SK-MEL-5 (cell line): Measurements from ENCODE around the gene RNASE12. TPM values are rescaled to one million over a fixed set of nuclear protein-coding genes. Genes with fewer than 3 reads are reported as not detected.

ENCODE experiments used
- DNase-seq: peaks from one replicate; pipeline ENCODE4 v3.0.0-alpha.2; 2016; ENCODE audit warnings: low read depth, low spot score
- in situ Hi-C: cut with HindIII; loops from 2 replicates; pipeline ENCODE4 v1.10.0; 2016; ENCODE audit warnings: low sequenced_read_pairs, high pct_unique_total_duplicates, low pct_unique_long_range_greater_than_20kb
- total RNA-seq: library from RNA; depleted of rRNA; stranded (reverse); fragments of >200 nt; shearing (Covaris generic); gene quantifications from 2 replicates; pipeline ENCODE4 v1.2.3, GENCODE V29; 2014; rRNA removed

Gene RNASE12
- total RNA-seq, 1 experiment from 2014 or later, result not detected

- peak; percentile 2 for DNase-seq
- in situ Hi-C loops, result no loop called here
Measured at GRCh38 chr14:20560961-20561360, 30.2 kb downstream of the RNASE12 start, which contains the start of gene RNASE9. Gene RNASE9 (minus strand): TSS chr14:20561047.

GRCh38 chr14:20559461-20559904 is 31.7 kb downstream of the RNASE12 start:
- in situ Hi-C loops, result no loop called here

GRCh38 chr14:20557212-20557542 is 34.0 kb downstream of the RNASE12 start:
- DNase-seq, result no peak
- in situ Hi-C loops, result no loop called here

More at GRCh38 chr14:20559461-20559904, 31.7 kb downstream of the RNASE12 start:
- DNase-seq, result no peak

- in situ Hi-C loops, result no loop called here
Measured at GRCh38 chr14:20556500-20557211, 34.5 kb downstream of the RNASE12 start.

GRCh38 chr14:20555845-20556244 is 35.3 kb downstream of the RNASE12 start:
- no peak for DNase-seq
- in situ Hi-C loops, result no loop called here

More at GRCh38 chr14:20556500-20557211, 34.5 kb downstream of the RNASE12 start:
- DNase-seq, result no peak

- no peak for DNase-seq
- in situ Hi-C loops, result no loop called here
Measured at GRCh38 chr14:20553024-20553423, 38.2 kb downstream of the RNASE12 start.

- in situ Hi-C loops, result no loop called here
- DNase-seq, result no peak
Measured at GRCh38 chr14:20551606-20552005, 39.6 kb downstream of the RNASE12 start.

GRCh38 chr14:20550926-20551325 is 40.2 kb downstream of the RNASE12 start:
- in situ Hi-C loops, result no loop called here
- no peak for DNase-seq

GRCh38 chr14:20548414-20549158 is 42.6 kb downstream of the RNASE12 start:
- no peak for DNase-seq
- in situ Hi-C loops, result no loop called here

- in situ Hi-C loops, result no loop called here
- DNase-seq, result no peak
Measured at GRCh38 chr14:20546877-20547276, 44.3 kb downstream of the RNASE12 start.

Other genes starting within 250 kb of the RNASE12 start
- 9.2 and 13.2 TPM in 2 replicates for gene PARP2, start 247.7 kb downstream of the RNASE12 start, total RNA-seq
- 11.0 and 11.5 TPM in 2 replicates for gene TEP1, start 177.9 kb downstream of the RNASE12 start, total RNA-seq
- gene KLHL33, start 155.2 kb downstream of the RNASE12 start, total RNA-seq, result not detected in 2 replicates
- gene OSGEP, start 136.6 kb downstream of the RNASE12 start, total RNA-seq, result 10.6 and 15.9 TPM in 2 replicates
- gene APEX1, start 136.2 kb downstream of the RNASE12 start, total RNA-seq, result 62.6 and 85.9 TPM in 2 replicates
- 22.9 and 25.8 TPM in 2 replicates for gene PIP4P1, start 129.9 kb downstream of the RNASE12 start, total RNA-seq
- 26.5 and 29.5 TPM in 2 replicates for gene PNP, start 122.0 kb downstream of the RNASE12 start, total RNA-seq
- not detected in 2 replicates for gene RNASE10, start 85.8 kb downstream of the RNASE12 start, total RNA-seq
- not detected in 2 replicates for gene RNASE9, start 30.3 kb downstream of the RNASE12 start, total RNA-seq
- gene RNASE11, start 3.4 kb downstream of the RNASE12 start, total RNA-seq, result 0.66 TPM in 1 of 2 replicates, not detected in the other
- gene OR6S1, start 50.3 kb upstream of the RNASE12 start, total RNA-seq, result not detected in 2 replicates
- gene RNASE4, start 93.2 kb upstream of the RNASE12 start, total RNA-seq, result 0.82 and 2.7 TPM in 2 replicates
- gene ANG, start 97.4 kb upstream of the RNASE12 start, total RNA-seq, result 5.2 TPM in 2 replicates
- not detected in 2 replicates for gene EDDM3A, start 154.5 kb upstream of the RNASE12 start, total RNA-seq
- gene EDDM3B, start 177.0 kb upstream of the RNASE12 start, total RNA-seq, result not detected in 2 replicates
- gene RNASE6, start 189.9 kb upstream of the RNASE12 start, total RNA-seq, result not detected in 2 replicates
- 0.21 TPM in 1 of 2 replicates, not detected in the other for gene RNASE1, start 211.5 kb upstream of the RNASE12 start, total RNA-seq